Retinal pigment epithelial cell (primary cell): ENCODE data around the gene MAP2.

Source experiments
- DNase-seq: peaks from one replicate; pipeline ENCODE4 v3.0.0-alpha.2; 2010; ENCODE audit warnings: low read depth
- H3K4me3 ChIP-seq: 2 replicates; pipeline ENCODE4 v1.5.1; 2011; ENCODE audit warnings: mild to moderate bottlenecking, low read length, control low read depth, moderate library complexity
- TF ChIP-seq, protein P1 (sequence below): conservative IDR thresholded peaks from 2 replicates; pipeline ENCODE4 v1.5.1; 2011; ENCODE audit warnings: low read depth, low read length, control low read depth, inconsistent platforms

Gene MAP2

DNA sequence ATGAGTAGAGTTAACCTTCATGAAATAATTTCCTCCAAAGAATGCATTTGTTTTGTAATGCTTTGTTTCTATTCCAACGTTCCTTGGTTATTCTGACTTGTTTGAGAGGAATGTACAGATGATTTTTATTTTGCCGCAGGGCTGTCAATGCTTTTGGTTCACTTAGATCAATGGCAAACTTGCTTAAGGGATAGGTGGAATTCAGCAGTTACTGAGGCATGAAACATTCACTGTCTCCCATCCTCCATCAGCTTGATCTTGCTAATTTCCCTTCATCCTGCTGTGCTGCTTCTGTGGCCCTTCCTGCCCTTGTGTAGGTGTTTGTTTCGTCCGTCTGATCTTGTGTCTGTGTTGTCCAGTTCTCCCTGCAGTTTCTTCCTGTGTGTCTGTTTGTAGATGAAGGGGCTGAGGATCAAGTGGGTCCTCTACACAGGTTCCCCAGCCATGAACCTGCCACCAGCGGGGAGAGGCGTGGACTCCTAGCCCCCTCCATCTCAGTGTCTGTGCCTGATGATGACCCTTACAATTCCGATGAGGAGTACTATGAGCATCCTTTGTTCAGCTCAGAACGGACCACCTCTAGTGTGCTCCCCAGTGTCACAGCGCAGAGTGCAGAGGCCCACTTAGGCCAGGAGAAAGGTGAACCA is 263.6 kb downstream of the MAP2 start:
- no peak for DNase-seq
- H3K4me3 ChIP-seq, result no peak overlapping the region
- TF ChIP-seq, protein P1, sequence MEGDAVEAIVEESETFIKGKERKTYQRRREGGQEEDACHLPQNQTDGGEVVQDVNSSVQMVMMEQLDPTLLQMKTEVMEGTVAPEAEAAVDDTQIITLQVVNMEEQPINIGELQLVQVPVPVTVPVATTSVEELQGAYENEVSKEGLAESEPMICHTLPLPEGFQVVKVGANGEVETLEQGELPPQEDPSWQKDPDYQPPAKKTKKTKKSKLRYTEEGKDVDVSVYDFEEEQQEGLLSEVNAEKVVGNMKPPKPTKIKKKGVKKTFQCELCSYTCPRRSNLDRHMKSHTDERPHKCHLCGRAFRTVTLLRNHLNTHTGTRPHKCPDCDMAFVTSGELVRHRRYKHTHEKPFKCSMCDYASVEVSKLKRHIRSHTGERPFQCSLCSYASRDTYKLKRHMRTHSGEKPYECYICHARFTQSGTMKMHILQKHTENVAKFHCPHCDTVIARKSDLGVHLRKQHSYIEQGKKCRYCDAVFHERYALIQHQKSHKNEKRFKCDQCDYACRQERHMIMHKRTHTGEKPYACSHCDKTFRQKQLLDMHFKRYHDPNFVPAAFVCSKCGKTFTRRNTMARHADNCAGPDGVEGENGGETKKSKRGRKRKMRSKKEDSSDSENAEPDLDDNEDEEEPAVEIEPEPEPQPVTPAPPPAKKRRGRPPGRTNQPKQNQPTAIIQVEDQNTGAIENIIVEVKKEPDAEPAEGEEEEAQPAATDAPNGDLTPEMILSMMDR, result no peak

DNA sequence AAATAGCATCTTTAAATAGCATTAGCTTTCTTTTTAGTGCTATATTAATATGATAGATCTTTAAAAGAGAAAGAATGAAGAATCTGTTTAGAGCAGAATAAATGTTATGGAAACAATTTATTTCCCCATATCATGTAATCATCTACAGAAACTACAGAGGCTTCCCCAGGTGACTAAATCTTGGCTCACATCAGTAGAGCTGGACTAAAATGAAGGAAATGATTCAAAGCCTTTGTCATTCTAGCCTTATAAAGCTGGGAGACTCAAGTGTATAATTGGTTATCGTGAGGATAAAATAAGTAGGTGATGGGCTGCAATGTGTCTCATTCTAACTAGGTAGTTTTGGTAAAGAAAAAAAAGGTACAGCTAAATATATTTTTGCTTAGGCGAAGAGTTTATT is 264.5 kb downstream of the MAP2 start:
- no peak for DNase-seq

DNA sequence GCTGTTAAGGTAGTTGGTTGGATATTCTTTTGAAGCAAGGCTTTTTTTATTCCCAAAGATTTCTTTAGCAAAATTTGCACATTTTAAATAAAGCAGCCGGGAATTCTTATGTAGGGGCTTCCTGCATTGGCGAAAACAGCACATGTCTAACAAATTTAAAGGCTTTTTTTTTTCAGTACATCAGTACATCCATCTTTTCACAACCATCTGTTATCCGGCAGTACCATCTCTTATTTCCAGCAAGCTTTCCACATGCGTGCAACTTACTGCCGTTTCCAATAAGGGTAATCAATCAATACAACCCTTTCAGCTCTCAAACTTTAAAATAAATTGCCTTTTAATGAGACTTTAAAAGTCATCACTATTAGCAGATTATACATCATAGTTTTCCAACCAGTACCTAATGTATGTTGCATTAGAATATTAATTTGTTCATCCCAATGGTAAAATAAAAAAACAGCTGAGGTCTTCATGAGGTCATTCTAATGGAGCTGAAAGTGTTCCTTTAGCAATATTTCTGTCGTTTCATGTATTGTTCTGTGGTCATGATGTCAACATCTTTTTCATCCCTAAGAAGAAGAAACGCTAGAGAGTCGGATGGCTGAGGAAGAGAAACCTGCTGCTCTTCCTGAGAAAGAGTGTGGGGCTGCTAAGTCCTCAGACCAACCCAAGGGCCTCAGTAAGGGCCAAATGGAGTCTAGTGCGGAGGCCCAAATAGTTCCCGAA is 266.3 kb downstream of the MAP2 start:
- H3K4me3 ChIP-seq, result no peak overlapping the region
- DNase-seq, result no peak
- TF ChIP-seq, protein P1, result no peak

More for the DNA sequence above, 264.5 kb downstream of the MAP2 start:
- no peak overlapping the region for H3K4me3 ChIP-seq
- TF ChIP-seq, protein P1, result no peak

DNA sequence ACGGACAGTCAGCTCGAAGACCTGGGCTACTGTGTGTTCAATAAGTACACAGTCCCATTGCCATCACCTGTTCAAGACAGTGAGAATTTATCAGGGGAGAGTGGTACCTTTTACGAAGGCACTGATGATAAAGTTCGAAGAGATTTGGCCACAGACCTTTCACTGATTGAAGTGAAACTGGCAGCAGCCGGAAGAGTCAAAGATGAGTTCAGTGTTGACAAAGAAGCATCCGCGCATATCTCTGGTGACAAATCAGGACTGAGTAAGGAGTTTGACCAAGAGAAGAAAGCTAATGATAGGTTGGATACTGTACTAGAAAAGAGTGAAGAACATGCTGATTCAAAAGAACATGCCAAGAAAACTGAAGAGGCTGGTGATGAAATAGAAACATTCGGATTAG is 270.9 kb downstream of the MAP2 start:
- no peak for DNase-seq
- TF ChIP-seq, protein P1, result no peak
- no peak overlapping the region for H3K4me3 ChIP-seq

DNA sequence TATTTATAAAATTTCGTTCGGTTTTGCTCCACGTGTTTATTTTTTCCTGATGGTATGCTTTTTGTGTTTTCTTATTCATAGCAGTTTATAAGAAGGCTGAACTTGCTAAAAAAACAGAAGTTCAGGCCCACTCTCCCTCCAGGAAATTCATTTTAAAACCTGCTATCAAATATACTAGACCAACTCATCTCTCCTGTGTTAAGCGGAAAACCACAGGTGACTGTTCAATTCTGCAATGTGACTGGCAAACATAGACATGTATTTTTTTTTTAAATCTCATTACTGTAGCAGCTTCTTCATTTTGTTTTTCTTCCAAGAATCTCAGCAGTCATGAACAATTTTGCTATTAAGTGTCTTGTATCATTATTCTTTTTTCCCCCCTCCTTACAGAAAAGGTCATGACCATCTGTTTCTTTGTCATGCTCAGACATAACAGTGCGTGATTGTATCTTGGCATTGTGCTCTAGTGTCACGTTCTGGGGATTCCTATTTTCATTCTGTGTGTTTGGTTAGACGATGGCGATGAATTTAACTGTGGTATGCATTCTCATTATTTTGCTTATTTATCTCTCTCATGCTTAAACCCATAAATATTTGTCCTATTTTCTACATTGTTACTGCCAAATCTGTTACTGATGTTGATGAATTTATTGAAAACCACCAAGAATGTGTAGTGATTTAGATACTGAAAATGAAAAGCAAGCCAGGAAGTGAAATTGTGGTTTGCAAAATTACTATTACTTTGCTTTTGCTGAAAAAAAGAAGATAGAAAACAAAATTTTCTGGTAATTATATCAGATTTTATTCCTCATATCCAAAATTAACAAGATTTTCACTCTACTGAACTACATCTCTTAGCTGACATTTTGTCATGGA is 273.2 kb downstream of the MAP2 start:
- no peak overlapping the region for H3K4me3 ChIP-seq
- TF ChIP-seq, protein P1, result no peak
- no peak for DNase-seq

DNA sequence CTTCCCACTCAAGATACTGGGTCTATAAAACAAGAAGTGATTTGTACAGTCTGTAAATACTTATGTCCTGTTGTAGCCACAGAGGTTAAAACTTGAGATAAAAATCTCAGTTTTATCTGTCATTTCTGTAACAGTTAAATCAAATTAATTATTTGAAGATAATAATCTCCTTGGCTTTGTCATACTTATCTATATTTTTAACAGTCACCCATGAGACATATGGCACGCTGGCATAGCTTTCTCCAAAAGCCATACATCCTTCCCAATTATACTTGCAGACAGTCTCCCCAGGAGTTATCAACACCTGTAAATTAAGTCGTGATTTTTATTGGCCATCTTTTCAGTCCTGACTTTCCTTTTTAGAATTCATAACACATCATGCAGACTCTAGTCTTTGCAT is 278.9 kb downstream of the MAP2 start:
- H3K4me3 ChIP-seq, result no peak overlapping the region
- TF ChIP-seq, protein P1, result no peak
- no peak for DNase-seq
